A673 (cell line): Measurements from ENCODE around the gene RAB38.

Source experiments
- EZH2 ChIP-seq: fragments of 200-600 bp; sonication (generic); IDR thresholded peaks from 2 replicates; pipeline ENCODE4 v1.6.1; 2017; ENCODE audit warnings: borderline replicate concordance, low read depth, mild to moderate bottlenecking, mixed read lengths, antibody characterized with exemption, low read length; ENCODE audit not compliant: poor library complexity, severe bottlenecking
- TF ChIP-seq, protein P1 (sequence below): fragments of 300-800, 200-600 bp; sonication (generic); conservative IDR thresholded peaks from 2 replicates; pipeline ENCODE4 v1.5.1; 2017; ENCODE audit warnings: low read depth, mild to moderate bottlenecking, antibody characterized with exemption, low read length, moderate library complexity, mixed read lengths

DNA sequence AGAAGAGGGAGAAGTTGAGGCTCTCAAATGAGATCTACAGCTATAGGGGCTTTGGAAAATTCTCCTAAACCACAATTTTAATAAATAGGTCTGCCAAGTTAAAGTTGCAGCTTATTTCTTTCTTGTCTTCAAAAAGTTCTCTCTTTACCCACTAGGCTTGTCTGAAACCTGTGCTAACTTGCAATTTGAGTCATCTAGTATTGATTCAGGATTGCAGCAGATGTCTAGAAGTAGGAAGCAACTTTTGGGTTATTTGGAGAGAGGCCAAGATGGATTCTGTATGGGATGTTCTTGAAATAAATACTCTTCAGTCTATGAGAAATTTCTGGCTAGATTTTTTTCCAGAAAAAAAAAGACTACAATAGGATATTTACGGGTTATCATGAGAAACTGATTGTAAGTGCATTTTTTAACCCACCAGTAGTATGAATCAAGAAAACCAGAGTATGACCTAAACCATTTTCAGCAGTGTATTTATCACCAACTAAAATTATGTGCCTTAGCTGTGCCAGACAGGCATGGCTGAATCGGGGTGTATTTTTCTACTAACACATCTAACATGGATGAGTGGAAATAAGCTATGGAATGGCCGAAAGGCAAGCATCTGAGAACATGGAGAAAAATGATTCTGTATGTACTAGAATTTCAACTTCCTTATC lies 4.9 kb upstream of the RAB38 start:
- TF ChIP-seq, protein P1, sequence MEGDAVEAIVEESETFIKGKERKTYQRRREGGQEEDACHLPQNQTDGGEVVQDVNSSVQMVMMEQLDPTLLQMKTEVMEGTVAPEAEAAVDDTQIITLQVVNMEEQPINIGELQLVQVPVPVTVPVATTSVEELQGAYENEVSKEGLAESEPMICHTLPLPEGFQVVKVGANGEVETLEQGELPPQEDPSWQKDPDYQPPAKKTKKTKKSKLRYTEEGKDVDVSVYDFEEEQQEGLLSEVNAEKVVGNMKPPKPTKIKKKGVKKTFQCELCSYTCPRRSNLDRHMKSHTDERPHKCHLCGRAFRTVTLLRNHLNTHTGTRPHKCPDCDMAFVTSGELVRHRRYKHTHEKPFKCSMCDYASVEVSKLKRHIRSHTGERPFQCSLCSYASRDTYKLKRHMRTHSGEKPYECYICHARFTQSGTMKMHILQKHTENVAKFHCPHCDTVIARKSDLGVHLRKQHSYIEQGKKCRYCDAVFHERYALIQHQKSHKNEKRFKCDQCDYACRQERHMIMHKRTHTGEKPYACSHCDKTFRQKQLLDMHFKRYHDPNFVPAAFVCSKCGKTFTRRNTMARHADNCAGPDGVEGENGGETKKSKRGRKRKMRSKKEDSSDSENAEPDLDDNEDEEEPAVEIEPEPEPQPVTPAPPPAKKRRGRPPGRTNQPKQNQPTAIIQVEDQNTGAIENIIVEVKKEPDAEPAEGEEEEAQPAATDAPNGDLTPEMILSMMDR = no peak
- TF ChIP-seq EZH2 = no peak
